Fibroblast of villous mesenchyme (primary cell): ENCODE results near the gene FAM114A1. TPM values are rescaled to one million over a fixed set of nuclear protein-coding genes. Genes with fewer than 3 reads are reported as not detected.
"Not testable (repeated sequence)": the region's sequence is repeated elsewhere in the genome, so short reads cannot be mapped to it uniquely, and the experiment has no call there.

Source experiments
- DNase-seq: peaks from one replicate; pipeline ENCODE4 v3.0.0-alpha.2; 2010; ENCODE audit warnings: low read depth
- H3K4me3 ChIP-seq: 2 replicates; pipeline ENCODE4 v1.5.1; 2011; ENCODE audit warnings: low read depth, mild to moderate bottlenecking, low read length
- CTCF ChIP-seq: IDR thresholded peaks from 2 replicates; pipeline ENCODE4 v1.5.1; 2012; ENCODE audit warnings: low read depth, mild to moderate bottlenecking, low read length; ENCODE audit not compliant: insufficient read depth
- total RNA-seq: library from RNA; depleted of rRNA; stranded (reverse); fragments of >200 nt; gene quantifications from 2 replicates; pipeline ENCODE4 v1.2.3, GENCODE V29; 2012

Gene FAM114A1
- total RNA-seq, 1 donor: 471 TPM

DNA sequence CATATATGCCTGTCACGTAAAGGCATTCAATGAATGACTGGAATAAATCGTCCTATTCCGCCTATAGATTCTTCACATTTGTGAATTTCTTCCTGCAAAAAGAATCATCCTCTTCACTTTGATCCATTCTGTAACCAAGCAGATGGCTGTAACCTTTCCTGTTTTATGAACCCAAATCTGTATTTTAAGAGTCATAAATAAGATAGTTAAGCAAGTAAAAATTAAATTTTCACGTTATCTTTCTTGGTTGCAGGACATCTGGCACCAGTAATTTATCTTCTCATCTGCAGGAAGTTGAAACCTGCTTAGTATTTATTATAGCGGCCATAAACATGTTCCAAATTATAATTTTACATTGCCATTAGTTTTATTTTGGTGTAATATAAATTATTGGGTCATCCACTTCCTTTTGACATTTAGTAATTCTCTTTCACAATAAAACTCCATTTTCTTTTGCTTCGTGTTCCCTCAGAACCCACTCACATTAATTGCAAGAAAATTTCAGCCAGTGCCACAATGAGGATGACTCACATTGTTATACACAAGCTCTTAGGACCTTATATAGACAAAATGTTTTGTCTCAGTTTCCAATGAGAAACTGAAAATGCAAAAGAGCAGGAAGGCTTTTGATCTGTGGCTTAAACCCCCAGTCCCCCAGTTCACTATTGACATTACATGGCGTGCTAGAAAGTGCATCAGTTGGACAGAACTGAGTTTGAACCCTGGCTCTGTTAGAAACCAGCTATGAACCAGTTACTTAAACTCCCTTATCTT lies 113.5 kb downstream of the FAM114A1 start:
- DNase-seq: peak; percentile 75
- TF ChIP-seq CTCF: no peak
- H3K4me3 ChIP-seq: no peak overlapping the region

GRCh38 chr4:38982361-38983095 lies 114.9 kb downstream of the FAM114A1 start:
- no peak for TF ChIP-seq CTCF
- H3K4me3 ChIP-seq: no peak overlapping the region
- DNase-seq: no peak

DNA sequence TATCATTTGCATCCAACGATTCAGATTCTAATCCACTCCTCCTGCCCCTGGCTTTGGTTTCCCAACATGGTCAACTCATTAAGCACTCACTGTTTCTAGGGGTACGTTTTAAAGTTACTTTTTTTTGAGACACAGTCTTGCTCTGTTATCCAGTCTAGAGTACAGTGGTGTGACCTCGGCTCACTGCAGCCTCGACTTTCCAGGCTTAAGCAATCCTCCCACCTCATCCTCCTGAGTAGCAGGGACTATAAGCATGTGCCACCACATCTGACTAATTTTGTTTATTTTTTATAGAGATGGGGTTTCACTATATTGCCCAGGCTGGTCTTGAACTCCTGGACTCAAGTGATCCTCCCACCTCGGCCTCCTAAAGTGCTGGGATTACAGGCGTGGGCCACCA lies 115.7 kb downstream of the FAM114A1 start:
- TF ChIP-seq CTCF: no peak
- DNase-seq: no peak
- no peak overlapping the region for H3K4me3 ChIP-seq

DNA sequence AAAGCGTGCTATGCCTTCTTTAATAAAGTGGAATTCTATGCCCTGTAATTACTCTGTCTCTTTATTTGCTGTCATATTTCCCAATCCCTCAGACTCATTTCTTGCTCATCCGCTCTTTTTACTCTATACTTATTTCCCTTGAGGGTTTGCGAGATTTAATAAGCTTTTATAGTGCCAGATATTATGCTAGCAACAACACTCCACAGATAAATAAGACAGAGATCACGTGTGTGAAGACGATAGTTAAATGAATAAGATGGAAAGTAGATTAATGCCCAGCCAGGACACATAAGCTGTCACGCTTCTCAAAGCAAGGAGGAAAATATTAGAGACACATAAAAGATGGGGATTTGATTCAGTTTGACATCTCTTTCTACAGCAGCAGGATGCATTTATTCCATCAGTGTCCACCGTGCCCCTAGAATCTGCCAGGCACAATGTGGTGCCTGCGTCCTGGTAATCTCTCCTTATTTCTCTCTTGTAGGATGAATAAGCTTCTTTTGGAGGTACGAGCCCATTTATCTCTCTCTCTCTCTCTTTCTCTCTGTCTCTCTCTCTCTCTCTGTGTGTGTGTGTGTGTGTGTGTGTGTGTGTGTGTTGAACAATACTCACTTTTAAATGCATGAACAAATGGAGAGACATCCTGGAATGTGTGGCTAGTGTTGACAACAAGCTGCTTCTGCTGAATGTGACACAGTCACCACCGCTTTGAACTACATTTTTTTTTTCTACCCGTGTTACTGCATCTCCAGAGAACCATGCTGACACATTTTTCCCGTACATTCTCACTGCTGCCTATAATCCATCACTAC lies 116.4 kb downstream of the FAM114A1 start:
- no peak overlapping the region for H3K4me3 ChIP-seq
- peak; percentile 32 for DNase-seq
- TF ChIP-seq CTCF: no peak

- no peak overlapping the region for H3K4me3 ChIP-seq
- TF ChIP-seq CTCF: no peak
- peak; percentile 25 for DNase-seq
These were observed 117.9 kb downstream of the FAM114A1 start for GRCh38 chr4:38985410-38986100.

GRCh38 chr4:38987491-38987890 lies 119.9 kb downstream of the FAM114A1 start:
- TF ChIP-seq CTCF: no peak
- no peak for DNase-seq

DNA sequence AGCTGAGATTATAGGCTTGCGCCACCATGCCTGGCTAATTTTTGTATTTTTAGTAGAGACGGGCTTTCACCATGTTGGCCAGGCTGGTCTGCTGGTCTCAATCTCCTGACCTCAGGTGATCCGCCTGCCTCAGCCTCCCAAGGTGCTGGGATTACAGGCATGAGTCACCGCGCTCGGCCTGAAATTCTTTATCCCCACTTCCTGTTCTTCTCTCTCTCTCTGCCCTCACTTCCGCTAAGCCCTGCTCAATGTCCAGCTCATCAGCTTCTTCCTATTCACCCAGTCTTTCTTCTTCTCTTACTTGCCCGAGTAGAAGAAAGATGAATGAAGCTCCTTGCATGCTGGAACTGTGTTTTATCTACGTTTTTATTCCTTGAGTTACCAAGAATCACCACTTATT lies 120.7 kb downstream of the FAM114A1 start:
- not testable (repeated sequence) for H3K4me3 ChIP-seq
- DNase-seq: peak; percentile 43

More at GRCh38 chr4:38987491-38987890, 119.9 kb downstream of the FAM114A1 start:
- no peak overlapping the region for H3K4me3 ChIP-seq
